ENCODE results near the gene ST8SIA3.
"Not testable (repeated sequence)": the region's sequence is repeated elsewhere in the genome, so short reads cannot be mapped to it uniquely, and the experiment has no call there.

Gene ST8SIA3

GRCh38 chr18:57366528-57367081 lies 14.2 kb downstream of the ST8SIA3 start:
- DNase-seq = no peak

GRCh38 chr18:57372444-57372843 lies 20.1 kb downstream of the ST8SIA3 start:
- DNase-seq = no peak

GRCh38 chr18:57373017-57373416 lies 20.7 kb downstream of the ST8SIA3 start:
- no peak for DNase-seq

DNA sequence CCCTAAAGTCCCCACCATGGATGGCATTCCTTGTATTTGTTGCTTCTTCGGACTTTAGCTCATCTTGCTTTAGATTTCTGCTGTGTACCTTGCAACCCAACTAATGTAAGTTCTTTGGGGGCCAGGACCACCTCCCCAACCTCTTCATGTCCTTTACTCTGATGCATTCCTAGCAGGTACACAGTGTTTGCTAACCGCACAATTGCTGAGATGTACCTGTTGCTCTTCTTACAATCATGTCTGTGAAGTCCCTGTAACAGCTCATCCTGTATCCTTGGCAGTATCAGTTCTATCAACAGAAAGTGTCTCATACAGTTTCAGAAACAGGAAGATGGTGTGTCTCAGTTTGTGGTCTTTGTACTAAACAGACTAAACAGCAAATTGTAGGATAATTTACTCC lies 24.1 kb downstream of the ST8SIA3 start:
- no peak for DNase-seq

- no peak for DNase-seq
These were observed 36.9 kb downstream of the ST8SIA3 start for GRCh38 chr18:57389271-57389670.

GRCh38 chr18:57390044-57390443 lies 37.7 kb downstream of the ST8SIA3 start:
- no peak for DNase-seq

DNA sequence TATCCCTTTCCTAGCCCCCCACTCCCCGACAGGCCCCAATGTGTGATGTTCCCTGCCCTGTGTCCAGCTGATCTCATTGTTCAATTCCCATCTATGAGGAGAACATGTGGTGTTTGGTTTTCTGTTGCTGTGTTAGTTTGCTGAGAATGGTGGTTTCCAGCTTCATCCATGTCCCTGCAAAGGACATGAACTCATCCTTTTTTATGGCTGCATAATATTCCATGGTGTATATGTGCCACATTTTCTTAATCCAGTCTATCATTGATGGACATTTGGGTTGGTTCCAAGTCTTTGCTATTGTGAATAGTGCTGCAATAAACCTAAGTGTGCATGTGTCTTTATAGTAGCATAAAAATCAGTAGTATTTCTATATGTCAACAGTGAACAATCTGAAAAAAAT lies 42.4 kb downstream of the ST8SIA3 start:
- not testable (repeated sequence) for DNase-seq

DNA sequence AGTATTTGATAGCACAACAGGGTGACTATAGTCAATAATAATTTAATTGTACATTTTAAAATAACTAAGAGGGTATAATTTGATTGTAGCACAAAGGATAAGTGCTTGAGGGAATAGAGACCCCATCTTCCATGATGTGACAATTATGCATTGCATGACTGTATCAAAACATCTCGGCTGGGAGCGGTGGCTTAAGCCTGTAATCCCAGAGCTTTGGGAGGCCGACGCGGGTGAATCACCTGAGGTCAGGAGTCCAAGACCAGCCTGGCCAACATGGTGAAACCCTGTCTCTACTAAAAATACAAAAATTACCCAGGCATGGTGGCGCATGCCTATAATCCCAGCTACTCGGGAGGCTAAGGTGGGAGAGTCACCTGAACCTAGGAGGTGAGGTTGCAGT lies 44.5 kb downstream of the ST8SIA3 start:
- not testable (repeated sequence) for DNase-seq

- no peak for DNase-seq
These were observed 45.2 kb downstream of the ST8SIA3 start for GRCh38 chr18:57397440-57398132.

DNA sequence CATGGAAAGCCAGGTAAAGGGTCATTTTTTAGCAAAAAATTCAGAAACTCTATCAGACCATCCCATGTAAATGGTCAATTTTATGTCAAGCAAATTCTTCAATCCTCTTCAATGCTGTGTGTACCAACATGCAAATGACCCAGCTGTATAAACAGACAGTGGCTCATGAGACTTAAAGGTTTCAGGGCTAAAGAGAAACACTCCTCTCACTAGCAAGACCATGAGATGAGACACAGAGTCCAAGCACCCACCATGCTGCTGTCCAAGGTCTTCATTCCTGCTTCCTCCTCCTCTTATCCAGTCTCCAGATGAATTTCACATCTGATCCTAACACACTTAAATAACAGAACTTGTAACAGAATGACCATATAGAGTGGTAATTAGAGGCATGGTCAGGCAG lies 52.0 kb downstream of the ST8SIA3 start:
- DNase-seq = no peak

- DNase-seq = no peak
These were observed 57.3 kb downstream of the ST8SIA3 start for GRCh38 chr18:57409650-57410049.

DNA sequence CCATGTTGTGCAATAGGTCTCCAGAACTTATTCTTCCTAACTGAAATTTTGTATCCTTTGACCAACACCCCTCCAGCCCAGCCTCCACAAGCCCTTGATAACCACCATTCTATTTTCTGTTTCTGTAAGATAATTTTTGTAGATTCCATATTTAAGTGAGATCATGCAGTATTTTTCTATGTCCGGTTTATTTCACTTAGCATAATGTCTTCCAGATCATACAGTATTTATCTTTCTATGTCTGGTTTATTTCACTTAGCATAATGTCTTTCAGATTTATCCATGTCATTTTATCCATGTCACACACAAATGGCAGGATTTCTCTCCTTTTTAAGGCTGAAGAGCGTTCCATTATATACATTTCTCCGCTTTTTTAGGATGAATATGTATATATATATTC lies 58.4 kb downstream of the ST8SIA3 start:
- DNase-seq = no peak

DNA sequence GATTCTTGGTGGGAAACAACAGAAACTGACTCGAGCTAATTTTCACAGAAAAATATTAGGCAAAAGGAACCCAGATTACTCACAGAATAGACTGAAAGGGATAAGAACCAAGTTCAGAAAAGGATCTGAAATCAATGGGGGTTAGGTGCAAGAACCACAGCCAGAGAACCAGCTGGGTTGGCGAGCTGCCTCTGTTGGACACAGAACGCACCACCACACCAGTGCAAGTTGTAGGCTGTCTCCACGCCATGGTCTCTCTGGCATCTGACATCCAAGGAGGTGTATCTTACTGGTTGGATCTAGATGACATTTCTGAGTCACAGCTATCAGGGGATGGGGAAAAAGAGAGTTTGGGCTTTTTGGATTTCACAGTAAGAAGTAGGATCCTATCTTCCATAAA lies 64.2 kb downstream of the ST8SIA3 start:
- no peak for DNase-seq

All from Kasumi-1 (cell line).